ENCODE data around the gene TERT.

DNA sequence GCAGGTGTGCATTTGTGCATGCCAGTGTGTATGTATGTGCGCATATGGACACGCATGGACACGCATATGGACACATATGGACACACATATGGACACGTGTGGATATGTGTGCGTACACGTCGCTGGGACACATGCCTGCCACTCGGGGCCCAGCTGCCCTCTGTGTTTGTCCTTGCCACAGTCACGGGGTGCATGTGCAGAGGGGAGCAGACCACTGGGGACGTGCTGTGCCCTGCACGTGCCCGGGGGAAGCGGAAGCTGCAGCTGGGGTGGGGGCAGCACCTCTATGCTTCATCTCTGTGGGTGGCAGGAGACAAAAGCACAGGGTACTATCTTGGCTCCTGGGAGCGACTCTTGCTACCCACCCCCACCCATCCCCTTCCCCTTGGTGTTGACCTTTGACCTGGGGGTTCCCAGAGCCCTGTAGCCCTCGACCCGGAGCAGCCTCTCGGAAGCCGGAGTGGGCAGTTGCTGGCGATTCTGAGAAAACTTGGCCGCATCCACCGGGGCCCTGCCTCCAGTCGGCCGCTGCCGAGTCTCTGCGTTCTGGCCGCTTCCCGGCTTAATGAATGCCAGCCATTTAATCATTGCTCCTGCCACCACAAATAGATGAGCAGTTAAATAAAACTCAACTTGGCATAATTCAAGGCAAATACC is 72.1 kb downstream of the TERT start:
- no peak for TF ChIP-seq GABPA (IDR thresholded peaks at IDR 0.05; ENCODE audit: borderline replicate concordance, insufficient read depth, low read length)
- no peak for TF ChIP-seq MAFK (IDR thresholded peaks at IDR 0.05; ENCODE audit: low read depth, low read length)
- TF ChIP-seq JUND (IDR thresholded peaks at IDR 0.05; ENCODE audit: low read length): no peak
- TF ChIP-seq SUZ12 (IDR thresholded peaks at IDR 0.05; ENCODE audit: low read length): no peak
- TF ChIP-seq BACH1 (IDR thresholded peaks at IDR 0.05; ENCODE audit: low read length): no peak
- TF ChIP-seq POLR2A (IDR thresholded peaks at IDR 0.05; ENCODE audit: control extremely low read depth in 1 of 2, low read depth in 2 of 2, low read length in 2 of 2): no peak
- TF ChIP-seq, protein P1, sequence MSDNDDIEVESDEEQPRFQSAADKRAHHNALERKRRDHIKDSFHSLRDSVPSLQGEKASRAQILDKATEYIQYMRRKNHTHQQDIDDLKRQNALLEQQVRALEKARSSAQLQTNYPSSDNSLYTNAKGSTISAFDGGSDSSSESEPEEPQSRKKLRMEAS (IDR thresholded peaks at IDR 0.05): no peak
- TF ChIP-seq CBX8 (IDR thresholded peaks at IDR 0.05; ENCODE audit: borderline replicate concordance, low read depth, low read length): no peak
